Measurements from ENCODE around the gene PWP2. TPM values are rescaled to one million over a fixed set of nuclear protein-coding genes. Genes with fewer than 3 reads are reported as not detected.
"Not testable (repeated sequence)": the region's sequence is repeated elsewhere in the genome, so short reads cannot be mapped to it uniquely, and the experiment has no call there.

PWP2 gene
- total RNA-seq, 1 donor from 2014 or later, result 19.4 TPM

DNA sequence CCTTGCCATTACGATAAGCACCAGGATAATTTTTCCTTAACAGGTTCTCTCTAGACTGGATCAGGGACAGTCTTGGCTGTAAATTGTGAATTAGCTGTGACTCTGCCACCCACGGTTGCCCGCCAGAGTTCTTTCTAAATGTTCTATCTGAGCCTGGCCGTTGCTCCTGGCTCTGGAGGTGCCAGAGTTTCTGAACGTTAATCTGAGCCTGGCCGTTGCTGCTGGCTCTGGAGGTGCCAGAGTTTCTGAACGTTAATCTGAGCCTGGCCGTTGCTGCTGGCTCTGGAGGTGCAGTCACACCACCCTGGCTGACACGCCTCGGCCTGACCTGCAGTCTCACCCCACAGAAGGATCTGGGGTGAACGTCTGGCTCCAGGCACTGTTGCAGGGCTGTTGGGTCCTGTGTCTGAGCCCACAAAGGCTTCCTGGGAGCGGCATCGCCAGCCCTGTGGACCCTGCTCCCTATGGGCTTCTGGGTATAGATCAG lies 56.0 kb downstream of the PWP2 start:
- not testable (repeated sequence) for DNase-seq (ENCODE audit: low read depth in 2 of 2)

GRCh38 chr21:44165933-44166332 lies 58.7 kb downstream of the PWP2 start:
- not testable (repeated sequence) for DNase-seq (ENCODE audit: low read depth in 2 of 2)

GRCh38 chr21:44167527-44167926 lies 60.3 kb downstream of the PWP2 start:
- DNase-seq (ENCODE audit: low read depth in 2 of 2), result not testable (repeated sequence)

GRCh38 chr21:44170326-44170725 lies 63.1 kb downstream of the PWP2 start:
- not testable (repeated sequence) for DNase-seq (ENCODE audit: low read depth in 2 of 2)

DNA sequence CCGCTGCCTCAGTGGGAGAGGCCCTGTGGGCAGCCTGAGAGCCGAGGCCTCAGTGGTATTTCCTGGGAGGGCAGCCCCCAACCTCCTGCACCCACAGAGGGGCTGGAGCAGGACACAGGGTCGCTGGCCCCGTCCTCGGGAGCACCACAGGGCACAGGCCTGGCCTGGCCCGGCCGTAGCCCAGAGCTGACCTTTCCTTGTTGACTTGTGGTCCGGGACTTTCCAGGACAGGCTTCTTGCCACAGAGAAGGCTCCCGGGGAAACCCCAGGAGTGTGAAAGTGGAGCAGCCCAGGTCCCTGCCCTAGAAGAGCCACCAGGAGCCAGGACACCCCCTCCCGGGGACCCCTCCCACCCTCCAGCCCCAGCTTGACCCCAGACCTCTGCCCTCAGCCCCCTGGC lies 63.7 kb downstream of the PWP2 start:
- not testable (repeated sequence) for DNase-seq (ENCODE audit: low read depth in 2 of 2)

GRCh38 chr21:44171962-44172572 lies 64.9 kb downstream of the PWP2 start:
- DNase-seq (ENCODE audit: low read depth in 2 of 2), result not testable (repeated sequence)

DNA sequence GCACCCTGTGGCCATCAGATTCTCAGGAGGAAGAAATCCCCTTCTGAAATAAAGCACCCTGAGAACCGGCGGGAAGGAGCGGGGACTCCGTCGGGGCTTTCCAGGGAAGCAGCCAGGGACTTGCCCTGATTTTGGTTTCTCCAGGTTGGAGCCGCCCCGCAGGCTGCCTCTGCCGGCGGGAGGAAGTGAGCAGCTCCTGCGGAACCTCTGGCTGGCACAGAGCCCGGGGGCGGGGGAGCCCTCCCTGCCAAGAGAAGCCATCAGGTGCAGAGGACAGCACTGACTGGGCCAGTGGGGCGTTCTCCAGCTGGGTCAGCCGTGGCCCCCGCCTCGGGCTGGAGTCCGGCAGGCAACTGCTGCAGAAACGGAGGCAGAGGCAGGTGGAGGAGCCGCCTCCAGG lies 65.5 kb downstream of the PWP2 start:
- not testable (repeated sequence) for DNase-seq (ENCODE audit: low read depth in 2 of 2)

DNA sequence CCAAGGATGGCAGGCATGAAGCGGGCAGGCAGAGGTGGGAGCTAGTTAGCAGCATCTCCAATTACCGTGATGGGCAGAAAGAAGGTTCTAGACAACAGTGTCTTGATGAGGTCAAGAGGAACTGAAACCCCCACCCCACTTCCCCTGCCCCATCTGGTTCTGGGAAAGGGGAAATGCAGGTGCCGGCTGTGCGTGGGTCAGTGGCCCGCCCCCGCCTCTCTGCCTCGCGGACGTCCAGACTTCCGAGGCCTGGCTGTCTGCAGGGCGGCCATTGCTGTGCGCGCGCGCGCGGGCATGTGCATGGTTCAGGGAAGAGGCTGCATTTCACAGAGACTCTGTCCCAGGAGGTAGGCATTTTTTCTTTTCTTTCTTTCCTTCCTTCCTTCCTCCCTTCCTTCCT lies 68.0 kb downstream of the PWP2 start:
- DNase-seq (ENCODE audit: low read depth in 2 of 2), result not testable (repeated sequence)

DNA sequence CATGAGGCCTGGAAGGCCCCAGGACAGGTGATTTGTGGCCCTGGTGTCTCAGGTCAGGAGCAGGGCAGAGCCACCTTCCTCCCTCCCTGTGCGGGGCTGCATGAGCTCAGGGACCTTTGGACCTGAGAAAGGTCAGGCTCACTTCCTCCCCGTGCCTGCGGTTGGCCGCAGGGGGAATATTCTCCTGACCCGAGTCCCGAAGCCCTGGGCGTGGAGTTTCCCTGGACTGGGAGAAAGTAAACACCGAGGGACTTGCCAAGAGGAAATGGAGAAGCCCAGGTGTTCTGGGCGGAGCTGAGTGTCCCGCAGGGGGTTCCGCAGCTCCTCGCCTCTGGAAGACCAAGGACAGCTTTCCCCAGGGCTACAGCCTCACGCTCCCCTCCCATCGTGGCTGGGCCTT lies 68.9 kb downstream of the PWP2 start:
- not testable (repeated sequence) for DNase-seq (ENCODE audit: low read depth in 2 of 2)

Other genes starting within 250 kb of the PWP2 start
- gene AGPAT3, start 242.2 kb upstream of the PWP2 start, total RNA-seq, result 27.0 and 39.7 TPM in 2 replicates
- gene TRAPPC10, start 95.1 kb upstream of the PWP2 start, total RNA-seq, result 14.6 and 26.4 TPM in 2 replicates
- gene GATD3, start 26.3 kb downstream of the PWP2 start, total RNA-seq, result 11.1 and 21.6 TPM in 2 replicates
- gene ICOSLG, start 133.5 kb downstream of the PWP2 start, total RNA-seq, result 0.65 and 0.79 TPM in 2 replicates
- not detected in 2 replicates for gene DNMT3L, start 154.5 kb downstream of the PWP2 start, total RNA-seq
- gene AIRE, start 178.5 kb downstream of the PWP2 start, total RNA-seq, result not detected in 2 replicates
- 196 and 329 TPM in 2 replicates for gene PFKL, start 192.7 kb downstream of the PWP2 start, total RNA-seq
- gene CFAP410, start 232.0 kb downstream of the PWP2 start, total RNA-seq, result 3.7 and 4.8 TPM in 2 replicates
- 0.22 and 0.40 TPM in 2 replicates for gene TRPM2, start 246.2 kb downstream of the PWP2 start, total RNA-seq

Data from lung microvascular endothelial cell (primary cell).